NCI-H510A treated with DMSO at 0.1 percent for 48 hours (cell line): ENCODE measurements around the gene ARHGEF38.
A peak's percentile ranks its signal among the peaks of the same experiment; 100 is the strongest.

Experiments
- DNase-seq: peaks from one replicate; lab custom pipeline; 2025; lab: John Stamatoyannopoulos, UW

Gene ARHGEF38

GRCh38 chr4:105613306-105613705, 60.9 kb downstream of the ARHGEF38 start:
- peak; percentile 26 for DNase-seq

- no peak for DNase-seq
Observed at GRCh38 chr4:105619188-105619931, 66.9 kb downstream of the ARHGEF38 start.

GRCh38 chr4:105620640-105621323, 68.4 kb downstream of the ARHGEF38 start:
- DNase-seq: no peak

- DNase-seq: no peak
Observed at GRCh38 chr4:105622269-105622668, 69.8 kb downstream of the ARHGEF38 start.

- DNase-seq: no peak
Observed at GRCh38 chr4:105623099-105623498, 70.7 kb downstream of the ARHGEF38 start.

- no peak for DNase-seq
Observed at GRCh38 chr4:105624530-105624929, 72.1 kb downstream of the ARHGEF38 start.

GRCh38 chr4:105625214-105625613, 72.8 kb downstream of the ARHGEF38 start:
- no peak for DNase-seq

GRCh38 chr4:105626846-105627245, 74.4 kb downstream of the ARHGEF38 start:
- DNase-seq: no peak

GRCh38 chr4:105627620-105628019, 75.2 kb downstream of the ARHGEF38 start:
- no peak for DNase-seq

GRCh38 chr4:105630670-105631655, 78.5 kb downstream of the ARHGEF38 start:
- DNase-seq: no peak

- no peak for DNase-seq
Observed at GRCh38 chr4:105631818-105632400, 79.5 kb downstream of the ARHGEF38 start.

GRCh38 chr4:105632599-105632998, 80.2 kb downstream of the ARHGEF38 start:
- no peak for DNase-seq

- no peak for DNase-seq
Observed at GRCh38 chr4:105633241-105633640, 80.8 kb downstream of the ARHGEF38 start.

- no peak for DNase-seq
Observed at GRCh38 chr4:105634402-105635080, 82.1 kb downstream of the ARHGEF38 start.

GRCh38 chr4:105637408-105638176, 85.2 kb downstream of the ARHGEF38 start:
- DNase-seq: peak; percentile 66

- no peak for DNase-seq
Observed at GRCh38 chr4:105641845-105642244, 89.4 kb downstream of the ARHGEF38 start.

GRCh38 chr4:105644257-105644656, 91.8 kb downstream of the ARHGEF38 start:
- no peak for DNase-seq

GRCh38 chr4:105645440-105645839, 93.0 kb downstream of the ARHGEF38 start:
- DNase-seq: no peak

GRCh38 chr4:105650190-105650589, 97.8 kb downstream of the ARHGEF38 start:
- no peak for DNase-seq

- no peak for DNase-seq
Observed at GRCh38 chr4:105651884-105652283, 99.5 kb downstream of the ARHGEF38 start.
